Uterus (tissue), 2 donors: ENCODE measurements around the gene C5orf15.

Experiments used
- CTCF ChIP-seq, 4 experiments: fragments of 200-600 bp in 2 of 4; fragments of 450-650 bp in 2 of 4; sonication (generic) in 2 of 4; IDR thresholded peaks; one replicate each; pipeline ENCODE4 v1.5.1; 2016 to 2019; ENCODE audit warnings: antibody characterized with exemption in 4 of 4, mild to moderate bottlenecking in 2 of 4, moderate library complexity in 1 of 4
- POLR2A ChIP-seq, 2 donors: fragments of 450-650 bp; IDR thresholded peaks; one replicate each; pipeline ENCODE4 v1.6.1; 2016; ENCODE audit warnings: antibody characterized with exemption in 2 of 2, mild to moderate bottlenecking in 1 of 2, moderate library complexity in 1 of 2

- TF ChIP-seq CTCF (IDR thresholded peaks at IDR 0.05) (no peak), POLR2A (IDR thresholded peaks at IDR 0.05) (no peak)
Measured at GRCh38 chr5:133925866-133926488, 42.4 kb downstream of the C5orf15 start.
